ENCODE results near the gene ZNF730. TPM values are rescaled to one million over a fixed set of nuclear protein-coding genes. Genes with fewer than 3 reads are reported as not detected.

ZNF730 gene
- total RNA-seq, 1 donor from 2014 or later, result 3.3 TPM

Other genes starting within 250 kb of the ZNF730 start
- 2.9 TPM for gene ZNF728, start 113.8 kb upstream of the ZNF730 start, total RNA-seq
- gene ZNF724, start 133.4 kb downstream of the ZNF730 start, total RNA-seq, result 3.4 TPM

All from ureter (tissue), 1 donor.